A549 (cell line): ENCODE results near the gene LATS2.

Experiments used
- BHLHE40 ChIP-seq: IDR thresholded peaks from 2 replicates; pipeline ENCODE4 v1.6.1; 2012; ENCODE audit warnings: low read depth, low read length, inconsistent platforms
- CBX8 ChIP-seq: fragments of 200-600 bp; sonication (generic); IDR thresholded peaks from 2 replicates; pipeline ENCODE4 v1.6.1; 2016
- EHMT2 ChIP-seq: fragments of 200-600 bp; sonication (generic); IDR thresholded peaks from 2 replicates; pipeline ENCODE4 v1.6.1; 2016; ENCODE audit warnings: antibody characterized with exemption, low read depth, mild to moderate bottlenecking, moderate library complexity
- EP300 ChIP-seq, 2 experiments: fragments of >200 bp; sonication (Bioruptor Twin); formaldehyde crosslinking; IDR thresholded peaks; 2 replicates in 1 of 2; 3 replicates in 1 of 2; pipeline ENCODE4 v1.6.1; 2016 to 2017
- JUN ChIP-seq, 2 experiments: fragments of >200 bp; sonication (Bioruptor Twin); formaldehyde crosslinking; IDR thresholded peaks; 2 replicates in 1 of 2; 3 replicates in 1 of 2; pipeline ENCODE4 v1.6.1; 2016 to 2017
- NR3C1 ChIP-seq: fragments of >200 bp; sonication (Bioruptor Twin); formaldehyde crosslinking; IDR thresholded peaks from 3 replicates; pipeline ENCODE4 v1.6.1; 2017
- POLR2A ChIP-seq: IDR thresholded peaks from 2 replicates; pipeline ENCODE4 v1.6.1; 2012; ENCODE audit warnings: mild to moderate bottlenecking, low read length
- POLR2AphosphoS2 ChIP-seq: conservative IDR thresholded peaks from 2 replicates; pipeline ENCODE4 v1.6.1; 2012; ENCODE audit warnings: low read length, improper control_type of control experiment, inconsistent platforms
- ZFP36 ChIP-seq: fragments of 450-650 bp; IDR thresholded peaks from 2 replicates; pipeline ENCODE4 v1.6.1; 2014; ENCODE audit warnings: borderline replicate concordance; ENCODE audit not compliant: partially characterized antibody
- TF ChIP-seq, protein P1 (sequence below): fragments of >200 bp; sonication (Bioruptor Twin); formaldehyde crosslinking; IDR thresholded peaks from 3 replicates; pipeline ENCODE4 v1.5.1; 2016
- TF ChIP-seq, protein P2 (sequence below): fragments of 150-350 bp; IDR thresholded peaks from 2 replicates; pipeline ENCODE4 v1.6.1; 2014; ENCODE audit warnings: low read depth, mild to moderate bottlenecking, low read length
- TF ChIP-seq, protein P3 (sequence below): IDR thresholded peaks from 2 replicates; pipeline ENCODE4 v1.6.1; 2012; ENCODE audit warnings: low read depth, borderline replicate concordance

DNA sequence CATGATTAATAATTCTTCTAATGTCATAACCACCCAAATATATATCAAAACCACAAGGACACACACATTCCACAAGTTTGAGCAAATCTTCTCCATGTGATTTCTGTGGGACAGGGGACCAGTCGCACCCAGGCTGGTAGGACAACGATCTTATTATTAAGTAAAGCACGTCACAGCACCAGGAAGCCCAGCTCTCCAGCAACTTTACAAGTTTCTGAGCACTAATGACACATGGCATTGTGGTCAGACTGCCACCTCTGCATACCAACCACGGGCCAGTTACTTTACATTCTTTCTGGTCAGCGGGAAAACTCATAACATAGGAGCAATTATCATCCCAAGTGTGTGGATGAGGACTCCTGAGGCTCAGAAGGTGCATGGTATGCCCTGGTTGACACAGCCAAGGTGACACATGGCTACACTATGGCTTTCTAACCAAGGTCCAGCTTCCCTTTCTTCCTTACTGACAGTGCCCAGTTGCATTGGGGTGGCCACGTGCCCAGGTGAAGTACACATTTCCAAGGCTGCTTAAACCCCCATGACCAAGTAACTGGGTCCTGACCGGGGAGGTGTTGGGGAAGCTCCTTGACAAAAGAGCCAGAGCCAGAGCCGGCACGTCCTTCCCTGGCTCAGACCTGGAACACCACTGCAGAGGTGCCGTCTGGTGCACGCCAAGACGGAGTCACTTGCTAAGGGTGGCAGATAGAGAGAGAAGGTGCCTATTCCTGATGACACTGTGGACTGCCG, 27.4 kb downstream of the LATS2 start:
- no peak for TF ChIP-seq JUN (IDR thresholded peaks at IDR 0.05)
- TF ChIP-seq CBX8: no peak
- TF ChIP-seq, protein P1, sequence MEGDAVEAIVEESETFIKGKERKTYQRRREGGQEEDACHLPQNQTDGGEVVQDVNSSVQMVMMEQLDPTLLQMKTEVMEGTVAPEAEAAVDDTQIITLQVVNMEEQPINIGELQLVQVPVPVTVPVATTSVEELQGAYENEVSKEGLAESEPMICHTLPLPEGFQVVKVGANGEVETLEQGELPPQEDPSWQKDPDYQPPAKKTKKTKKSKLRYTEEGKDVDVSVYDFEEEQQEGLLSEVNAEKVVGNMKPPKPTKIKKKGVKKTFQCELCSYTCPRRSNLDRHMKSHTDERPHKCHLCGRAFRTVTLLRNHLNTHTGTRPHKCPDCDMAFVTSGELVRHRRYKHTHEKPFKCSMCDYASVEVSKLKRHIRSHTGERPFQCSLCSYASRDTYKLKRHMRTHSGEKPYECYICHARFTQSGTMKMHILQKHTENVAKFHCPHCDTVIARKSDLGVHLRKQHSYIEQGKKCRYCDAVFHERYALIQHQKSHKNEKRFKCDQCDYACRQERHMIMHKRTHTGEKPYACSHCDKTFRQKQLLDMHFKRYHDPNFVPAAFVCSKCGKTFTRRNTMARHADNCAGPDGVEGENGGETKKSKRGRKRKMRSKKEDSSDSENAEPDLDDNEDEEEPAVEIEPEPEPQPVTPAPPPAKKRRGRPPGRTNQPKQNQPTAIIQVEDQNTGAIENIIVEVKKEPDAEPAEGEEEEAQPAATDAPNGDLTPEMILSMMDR: no peak
- no peak for TF ChIP-seq POLR2A
- TF ChIP-seq EHMT2: no peak
- TF ChIP-seq POLR2AphosphoS2: no peak
- no peak for TF ChIP-seq EP300 (IDR thresholded peaks at IDR 0.05)
- no peak for TF ChIP-seq ZFP36
- TF ChIP-seq NR3C1: no peak
- TF ChIP-seq, protein P2, sequence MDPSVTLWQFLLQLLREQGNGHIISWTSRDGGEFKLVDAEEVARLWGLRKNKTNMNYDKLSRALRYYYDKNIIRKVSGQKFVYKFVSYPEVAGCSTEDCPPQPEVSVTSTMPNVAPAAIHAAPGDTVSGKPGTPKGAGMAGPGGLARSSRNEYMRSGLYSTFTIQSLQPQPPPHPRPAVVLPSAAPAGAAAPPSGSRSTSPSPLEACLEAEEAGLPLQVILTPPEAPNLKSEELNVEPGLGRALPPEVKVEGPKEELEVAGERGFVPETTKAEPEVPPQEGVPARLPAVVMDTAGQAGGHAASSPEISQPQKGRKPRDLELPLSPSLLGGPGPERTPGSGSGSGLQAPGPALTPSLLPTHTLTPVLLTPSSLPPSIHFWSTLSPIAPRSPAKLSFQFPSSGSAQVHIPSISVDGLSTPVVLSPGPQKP: no peak
- TF ChIP-seq, protein P3, sequence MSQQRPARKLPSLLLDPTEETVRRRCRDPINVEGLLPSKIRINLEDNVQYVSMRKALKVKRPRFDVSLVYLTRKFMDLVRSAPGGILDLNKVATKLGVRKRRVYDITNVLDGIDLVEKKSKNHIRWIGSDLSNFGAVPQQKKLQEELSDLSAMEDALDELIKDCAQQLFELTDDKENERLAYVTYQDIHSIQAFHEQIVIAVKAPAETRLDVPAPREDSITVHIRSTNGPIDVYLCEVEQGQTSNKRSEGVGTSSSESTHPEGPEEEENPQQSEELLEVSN: no peak
- no peak for TF ChIP-seq BHLHE40
